CD4-positive, alpha-beta T cell treated with Interleukin-17A for 4 hours (primary cell): Measurements from ENCODE around the gene HS6ST2.

Source experiments
- DNase-seq: peaks from one replicate; pipeline ENCODE4 v3.0.0-alpha.2; 2020; ENCODE audit warnings: mixed read lengths

The HS6ST2 gene

DNA sequence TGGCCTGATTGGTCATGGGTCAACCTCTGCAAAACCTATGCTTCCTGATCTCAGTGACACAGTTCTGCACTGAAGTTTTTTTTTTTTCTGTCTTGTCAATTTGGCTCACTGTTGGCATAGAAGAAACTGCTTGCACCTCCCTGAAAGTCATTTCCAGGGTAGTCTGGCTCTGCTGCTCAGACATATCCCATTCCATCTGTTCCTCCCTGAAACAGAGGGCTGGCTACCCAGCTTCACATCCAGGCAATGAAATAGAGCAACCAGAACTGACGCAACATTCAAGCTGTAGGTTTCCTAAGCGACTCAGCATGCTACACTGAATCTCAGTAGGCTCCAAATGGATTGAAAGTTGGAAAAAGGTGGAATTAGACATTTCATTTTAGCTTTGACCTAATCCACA lies 292.8 kb downstream of the HS6ST2 start:
- no peak for DNase-seq

DNA sequence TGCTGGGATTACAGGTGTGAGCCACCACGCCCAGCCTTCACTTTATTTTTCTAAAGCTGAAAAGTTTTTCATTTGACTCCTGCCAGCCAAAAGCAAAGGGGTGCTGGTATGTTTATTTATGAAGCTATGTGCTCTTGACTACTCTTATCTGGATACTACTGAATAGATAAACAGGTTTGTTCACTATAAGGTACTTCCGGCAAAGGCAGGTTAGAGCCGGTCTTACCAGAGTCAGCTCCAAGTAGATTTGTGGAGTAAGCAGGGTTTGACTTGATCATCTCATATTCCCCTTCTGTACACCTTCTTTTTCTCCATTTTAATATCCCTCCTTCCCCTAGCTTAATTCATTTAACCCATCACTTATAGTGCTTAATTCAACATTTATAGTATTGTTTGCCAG lies 294.2 kb downstream of the HS6ST2 start:
- no peak for DNase-seq

DNA sequence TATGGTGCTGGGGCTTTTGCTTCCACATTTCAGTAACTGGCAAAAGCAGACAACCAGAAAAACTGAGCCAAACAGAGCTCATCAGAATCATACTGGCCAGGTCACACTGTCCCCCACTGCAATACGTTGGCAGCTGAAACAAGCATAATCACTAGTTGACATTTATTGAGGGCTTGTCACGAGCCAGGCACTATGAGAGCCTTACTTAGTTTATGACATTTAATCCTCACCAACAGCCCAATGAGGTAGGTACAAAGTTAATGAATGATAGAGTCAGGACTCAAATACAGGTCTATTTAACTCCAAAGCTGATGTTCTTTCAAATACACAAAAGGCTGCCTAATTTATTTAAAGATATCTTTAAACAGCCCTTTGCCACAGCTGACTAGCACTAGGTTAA lies 295.6 kb downstream of the HS6ST2 start:
- no peak for DNase-seq

DNA sequence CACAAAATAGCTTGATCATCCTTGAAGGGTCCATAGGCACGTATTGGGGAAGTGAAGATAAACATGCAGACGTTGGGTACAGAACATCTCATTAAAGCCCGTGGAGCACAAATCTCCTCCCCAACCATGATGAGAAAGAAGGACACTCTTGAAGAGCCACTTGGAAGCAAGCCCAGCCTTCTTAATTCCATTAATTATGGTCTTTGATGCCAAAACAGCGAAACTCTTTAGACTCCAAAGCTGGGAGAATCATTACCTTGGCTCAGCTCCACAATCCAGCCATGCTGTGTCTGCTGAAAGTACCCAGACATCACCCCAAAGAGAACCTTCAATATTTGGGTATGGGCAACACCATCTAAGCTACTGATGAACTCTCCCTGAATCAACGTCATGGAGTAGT lies 300.6 kb downstream of the HS6ST2 start:
- DNase-seq = no peak

DNA sequence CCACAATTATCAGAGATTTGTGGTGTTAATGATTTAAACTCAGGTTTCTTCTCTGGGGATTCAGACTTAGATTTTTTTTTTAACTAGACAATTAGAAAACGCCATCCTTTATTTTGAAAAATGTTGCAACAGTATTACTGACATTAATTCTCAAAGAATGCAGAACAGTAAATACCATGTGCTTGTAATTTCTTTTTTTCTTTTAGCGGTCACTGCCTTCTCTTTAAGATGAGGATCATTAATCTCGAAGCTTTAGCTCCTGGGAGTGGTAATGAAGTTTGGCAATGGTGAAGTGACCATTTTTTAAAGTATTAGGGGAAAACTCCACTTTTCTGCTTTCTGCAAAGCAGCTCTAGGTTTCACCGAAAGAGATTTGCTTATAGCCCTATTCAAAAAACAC lies 305.6 kb downstream of the HS6ST2 start:
- no peak for DNase-seq

DNA sequence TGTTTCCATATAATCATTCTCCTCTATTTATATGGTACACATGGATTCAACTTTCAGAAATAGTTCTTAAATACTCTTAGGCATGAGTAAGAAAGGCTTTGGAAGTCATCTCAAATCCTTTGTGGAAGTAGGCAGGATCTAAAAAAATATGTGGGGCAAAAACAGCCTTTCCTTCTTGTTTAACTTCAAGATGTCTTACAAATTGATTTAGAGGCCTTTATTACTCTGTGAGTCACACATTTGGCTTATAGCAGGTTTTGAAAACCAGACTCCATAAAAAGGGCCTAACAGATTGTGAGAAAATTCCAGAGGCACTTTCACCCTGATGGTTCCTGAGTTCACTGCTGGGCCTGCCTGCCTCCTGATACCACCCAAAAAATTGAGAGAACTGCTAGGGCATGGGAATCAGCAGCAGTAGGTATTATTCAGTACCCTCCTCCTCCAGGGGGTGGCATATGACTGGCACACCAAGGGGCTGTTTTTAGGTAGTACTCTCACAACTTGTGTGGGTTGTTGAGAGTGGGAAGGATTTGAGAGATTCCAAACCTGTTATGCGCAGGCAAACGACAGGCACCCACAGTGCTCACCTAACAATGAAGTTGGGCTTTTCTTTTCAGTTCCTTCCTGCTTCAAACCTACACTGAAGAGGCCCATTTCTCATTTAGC lies 306.9 kb downstream of the HS6ST2 start:
- no peak for DNase-seq

DNA sequence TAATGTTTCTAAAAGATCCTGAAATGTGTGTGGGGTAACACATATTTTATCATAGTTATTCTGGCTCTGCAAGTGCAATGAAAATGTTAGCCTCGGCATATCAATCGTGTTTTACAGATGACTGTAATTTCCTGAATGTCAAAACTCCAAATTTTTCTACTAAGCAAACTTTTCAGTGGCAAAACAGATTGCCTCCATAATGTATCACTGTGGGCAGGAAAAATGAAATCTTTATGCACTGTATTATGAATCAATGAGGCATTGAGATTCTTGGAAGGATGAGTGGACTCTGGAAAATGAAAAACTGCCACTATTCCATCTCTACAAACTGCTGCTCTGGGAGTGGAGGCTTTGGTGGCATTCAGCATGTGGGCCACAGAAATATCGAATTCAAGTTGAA lies 309.5 kb downstream of the HS6ST2 start:
- DNase-seq = no peak

DNA sequence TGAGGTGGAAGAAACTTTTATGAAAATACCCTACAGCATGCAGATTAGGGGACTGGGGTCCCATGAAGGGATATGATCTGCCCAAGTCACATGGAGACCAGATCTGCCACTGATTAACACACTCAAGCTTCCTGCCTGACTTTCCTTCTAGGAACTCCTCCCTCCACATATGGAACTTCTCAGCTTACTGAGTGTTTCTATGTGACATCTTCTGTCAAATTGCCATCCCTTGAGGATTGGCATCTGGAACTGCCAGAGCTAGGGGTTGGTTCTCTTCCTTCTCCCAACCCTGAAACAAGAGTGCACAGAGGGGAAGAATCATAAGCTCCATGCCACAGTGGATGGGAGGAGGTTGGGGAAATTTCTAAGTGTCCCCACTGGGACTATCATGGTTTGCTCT lies 319.0 kb downstream of the HS6ST2 start:
- DNase-seq = no peak

DNA sequence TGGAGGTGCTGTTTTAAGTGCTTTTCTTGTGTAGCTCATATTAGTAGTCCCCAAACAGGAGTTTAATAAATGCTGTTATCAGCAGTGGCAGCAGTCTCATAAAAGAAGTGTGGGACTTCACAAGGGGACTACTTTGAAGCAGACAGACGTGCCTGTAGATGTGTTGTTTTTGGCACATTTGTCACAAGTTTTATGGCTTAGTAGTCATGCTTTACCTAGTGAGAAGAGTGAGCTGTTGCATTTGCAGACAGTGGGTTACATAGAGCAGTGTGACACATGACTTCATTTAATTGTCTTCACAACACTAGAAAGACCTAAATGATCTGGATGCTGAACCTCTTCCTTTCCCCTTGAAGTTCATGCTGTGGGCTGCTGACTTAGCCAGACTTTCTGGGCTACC lies 320.1 kb downstream of the HS6ST2 start:
- DNase-seq = no peak

DNA sequence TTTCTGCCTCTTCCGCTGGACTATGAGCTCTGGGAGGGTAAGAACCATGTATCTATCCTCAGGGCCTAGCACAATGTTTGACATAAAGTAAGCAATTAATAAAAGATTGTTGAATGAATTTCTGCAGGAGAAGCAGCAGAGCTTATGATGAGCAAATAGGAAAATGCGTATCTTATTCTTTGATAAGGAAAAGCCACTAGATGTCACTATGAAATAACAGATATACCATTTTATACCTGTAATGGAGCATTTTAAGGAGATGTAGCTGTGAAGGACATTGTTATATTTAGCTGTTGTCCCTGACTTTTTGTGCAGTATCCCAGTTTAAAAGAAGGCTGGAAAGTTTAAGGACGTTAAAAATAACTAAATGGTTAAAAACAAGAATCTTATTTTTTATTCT lies 322.3 kb downstream of the HS6ST2 start:
- DNase-seq = no peak

DNA sequence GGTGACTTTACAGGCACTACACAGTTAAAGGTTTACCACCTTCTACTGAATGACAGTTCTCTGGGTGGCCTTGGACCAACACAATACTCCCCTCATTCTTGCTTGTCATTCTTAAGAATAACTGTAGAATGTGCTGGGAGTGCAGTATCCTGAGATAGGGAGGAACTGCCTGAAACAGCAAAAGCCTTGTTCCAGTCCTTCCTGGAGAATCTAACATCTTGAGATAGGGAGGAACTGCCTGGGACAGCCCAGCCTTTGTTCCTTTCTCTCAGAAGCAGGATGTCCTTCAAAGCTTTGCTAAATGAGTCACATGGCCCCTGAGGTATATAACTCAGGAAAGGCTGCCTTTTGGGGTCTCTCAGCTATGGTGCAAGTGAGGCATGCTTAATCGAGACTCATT lies 323.9 kb downstream of the HS6ST2 start:
- no peak for DNase-seq

DNA sequence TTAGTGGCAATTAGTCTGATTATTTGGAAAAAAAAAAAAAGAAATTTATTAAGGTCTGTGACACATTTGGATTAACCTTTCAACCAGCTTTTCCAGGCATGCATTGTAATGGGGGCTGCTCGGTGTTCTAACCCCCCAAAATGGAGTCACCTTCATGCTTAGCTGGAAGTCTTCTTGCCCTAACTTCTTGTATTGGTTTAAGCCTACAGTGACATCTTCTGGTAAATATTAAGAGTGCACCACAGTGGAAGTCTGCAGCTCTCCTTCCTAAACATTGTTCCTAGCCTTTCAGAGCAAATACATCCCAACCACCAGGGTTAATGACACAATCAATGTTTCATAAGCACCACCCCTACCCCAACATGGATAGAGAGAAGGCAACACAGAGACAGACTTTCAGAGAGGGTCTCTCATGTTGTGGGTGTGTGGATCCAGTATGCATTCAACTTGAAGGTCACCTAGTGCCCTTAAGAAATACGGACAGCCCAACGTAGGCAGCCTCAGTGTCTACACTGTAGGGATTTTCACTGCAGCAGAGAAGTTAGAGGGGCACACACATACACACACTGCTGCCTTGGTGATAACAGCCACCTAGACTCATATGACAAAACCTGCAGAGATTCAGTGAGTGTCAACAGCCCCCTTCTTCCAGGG lies 326.7 kb downstream of the HS6ST2 start:
- no peak for DNase-seq

DNA sequence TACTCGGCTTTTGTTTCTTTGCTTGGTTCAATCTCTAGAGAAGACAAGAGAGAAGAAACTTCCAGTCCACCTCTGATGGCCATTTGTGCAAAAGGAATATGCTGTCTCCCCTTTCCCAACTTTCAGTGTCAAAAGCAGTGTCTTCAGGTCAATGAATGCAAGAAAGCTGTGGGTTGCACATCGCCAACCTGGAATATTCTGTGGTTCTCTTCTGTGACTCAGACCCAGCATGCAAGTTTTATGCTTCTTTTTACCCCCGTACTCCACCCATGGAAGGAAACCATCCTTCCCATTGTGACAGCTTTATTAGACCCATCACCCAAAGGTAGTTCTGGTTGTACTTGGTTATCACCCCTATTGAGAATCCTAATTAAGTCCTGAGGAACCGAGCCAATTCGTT lies 334.0 kb downstream of the HS6ST2 start:
- DNase-seq = no peak

DNA sequence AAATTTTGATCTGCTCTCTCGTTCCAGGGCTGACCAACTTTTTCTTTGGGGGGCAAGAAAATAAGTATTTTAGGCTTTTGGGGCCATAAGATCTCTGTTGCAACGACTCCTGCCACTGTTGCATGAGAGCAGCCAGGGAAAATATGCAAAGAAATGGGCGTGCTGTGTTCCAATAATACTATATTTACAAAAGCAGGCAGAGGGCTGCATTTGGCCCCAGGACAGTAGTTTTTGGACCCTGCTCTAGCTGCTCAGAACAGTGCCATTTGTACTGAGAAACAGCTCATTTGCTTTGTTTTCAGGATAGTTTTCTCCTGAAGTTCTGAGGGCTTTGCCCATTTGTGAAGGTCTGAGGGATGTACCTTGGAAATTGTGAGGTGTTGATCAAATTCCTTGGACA lies 334.5 kb downstream of the HS6ST2 start:
- no peak for DNase-seq

DNA sequence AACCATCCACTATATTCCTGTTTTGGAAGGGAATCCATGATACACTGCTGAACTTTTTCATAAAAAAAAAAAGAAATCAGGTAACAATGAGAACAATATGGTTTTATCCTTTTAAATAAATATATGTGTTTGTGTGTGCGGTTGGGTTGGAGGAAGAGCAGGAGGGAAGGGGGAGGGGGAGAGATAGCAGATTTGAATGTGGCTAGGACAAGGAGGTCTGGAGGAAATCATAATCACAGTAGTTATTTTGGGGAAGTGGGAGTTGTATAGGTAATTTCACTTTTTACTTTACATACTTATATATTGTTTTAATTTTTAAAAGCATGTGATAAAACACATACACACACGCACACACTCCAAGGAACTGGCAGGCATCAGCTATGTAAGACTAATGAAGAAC lies 335.1 kb downstream of the HS6ST2 start:
- DNase-seq = no peak

DNA sequence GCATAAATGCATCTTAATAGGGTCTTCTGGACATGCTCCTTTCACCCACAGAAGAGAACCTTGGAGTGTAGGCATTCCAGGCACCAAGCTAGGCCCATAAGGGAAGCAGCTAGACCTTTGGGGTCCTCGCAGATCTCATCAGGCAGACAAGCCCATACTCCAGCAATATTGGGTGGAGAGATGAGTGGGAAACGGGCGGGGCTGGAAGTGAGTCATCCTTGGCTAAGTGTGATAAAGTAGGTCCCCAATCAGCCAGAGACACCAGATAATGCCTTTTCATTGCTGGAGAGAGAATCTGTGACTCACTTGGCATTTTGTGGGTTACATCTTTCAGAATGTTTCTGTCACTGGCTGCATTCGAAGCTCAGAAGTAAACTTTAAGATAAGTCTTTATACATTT lies 336.3 kb downstream of the HS6ST2 start:
- DNase-seq = peak; percentile 21

DNA sequence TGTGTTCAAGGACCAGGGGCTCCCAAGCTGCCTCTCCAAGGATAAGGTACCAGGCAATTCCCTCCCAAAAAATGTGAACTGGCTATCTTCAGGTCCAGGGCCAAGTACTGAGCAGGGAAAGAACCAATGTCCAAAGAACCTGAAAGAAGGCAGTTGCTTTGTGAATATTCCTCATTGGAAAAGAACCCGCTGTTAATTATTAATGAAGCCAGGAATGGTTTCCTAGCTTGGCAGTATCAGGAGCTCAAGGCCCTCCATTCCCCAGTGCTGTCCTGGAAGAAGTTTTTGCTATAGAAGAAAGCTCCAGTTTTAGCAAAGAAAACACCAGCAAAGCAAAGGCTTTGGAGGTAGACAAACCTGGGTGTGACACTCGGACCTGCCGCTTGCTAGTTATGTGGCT lies 339.6 kb downstream of the HS6ST2 start:
- DNase-seq = no peak

DNA sequence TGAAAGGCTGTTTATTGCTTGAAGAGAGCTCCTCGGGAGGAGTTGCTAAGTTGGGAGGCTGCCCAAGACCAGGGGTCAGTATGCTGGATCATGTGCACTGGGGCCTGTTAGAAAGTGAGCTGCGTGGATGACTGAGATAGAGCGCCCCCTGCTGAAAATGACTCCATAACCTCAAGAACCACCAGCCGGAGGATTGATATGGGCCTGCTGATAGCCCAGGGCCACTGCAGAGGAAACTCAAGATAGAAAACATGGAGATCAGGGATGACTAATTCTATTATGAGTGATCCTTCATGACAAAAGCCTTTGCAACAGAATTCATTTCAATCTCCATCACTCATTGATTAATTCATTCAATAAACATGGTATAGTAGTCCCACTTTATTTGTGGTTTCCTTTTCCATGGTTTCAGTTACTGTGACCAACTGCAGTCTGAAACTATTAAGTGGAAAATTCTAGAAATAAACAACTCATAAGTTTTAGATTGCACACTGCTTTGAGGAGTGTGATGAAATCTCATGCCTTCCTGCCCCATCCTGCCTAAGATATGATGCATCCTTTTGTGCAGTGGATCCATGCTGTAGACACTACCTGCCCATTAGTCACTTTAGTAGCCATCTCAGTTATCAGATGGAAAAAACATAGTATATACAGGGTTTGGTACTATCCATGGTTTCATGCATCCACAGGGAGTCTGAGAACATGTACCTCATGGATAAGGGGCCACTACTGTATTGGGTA lies 342.9 kb downstream of the HS6ST2 start:
- peak; percentile 67 for DNase-seq

DNA sequence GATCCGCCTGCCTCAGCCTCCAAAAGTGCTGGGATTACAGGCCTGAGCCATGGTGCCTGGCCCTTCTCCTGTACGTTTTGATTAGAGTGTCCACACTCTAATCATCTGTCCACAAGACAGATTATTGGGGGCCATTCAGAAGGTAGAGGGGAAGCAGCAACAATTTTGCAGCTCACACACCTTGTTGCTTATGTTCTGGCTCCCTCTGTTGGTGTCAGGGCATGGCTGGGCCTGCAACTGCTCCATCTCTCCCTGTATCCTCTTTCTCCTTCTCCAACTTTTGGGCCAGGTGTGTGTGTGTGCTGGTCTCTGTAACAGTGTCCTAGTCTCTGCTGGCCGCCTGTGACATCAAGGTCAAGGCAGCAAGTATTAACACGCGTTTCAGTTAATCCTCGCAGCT lies 344.1 kb downstream of the HS6ST2 start:
- no peak for DNase-seq

DNA sequence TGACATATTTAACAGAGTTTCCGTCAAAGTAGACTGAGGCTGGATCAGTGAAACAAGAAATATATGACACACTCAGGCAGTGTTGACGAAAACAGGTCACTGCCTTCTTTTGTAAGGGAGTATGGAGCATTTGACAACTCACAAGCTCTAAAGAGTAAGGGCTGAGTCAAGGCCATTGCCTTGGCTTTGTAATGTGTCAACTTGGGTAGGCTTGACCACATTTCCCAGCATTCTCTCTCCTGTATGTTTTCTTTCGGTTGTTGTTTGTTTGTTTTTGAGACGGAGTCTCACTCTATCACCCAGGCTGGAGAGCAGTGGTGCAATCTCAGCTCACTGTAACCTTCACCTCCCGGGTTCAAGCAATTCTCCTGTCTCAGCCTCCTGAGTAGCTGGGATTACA lies 344.6 kb downstream of the HS6ST2 start:
- DNase-seq = no peak

DNA sequence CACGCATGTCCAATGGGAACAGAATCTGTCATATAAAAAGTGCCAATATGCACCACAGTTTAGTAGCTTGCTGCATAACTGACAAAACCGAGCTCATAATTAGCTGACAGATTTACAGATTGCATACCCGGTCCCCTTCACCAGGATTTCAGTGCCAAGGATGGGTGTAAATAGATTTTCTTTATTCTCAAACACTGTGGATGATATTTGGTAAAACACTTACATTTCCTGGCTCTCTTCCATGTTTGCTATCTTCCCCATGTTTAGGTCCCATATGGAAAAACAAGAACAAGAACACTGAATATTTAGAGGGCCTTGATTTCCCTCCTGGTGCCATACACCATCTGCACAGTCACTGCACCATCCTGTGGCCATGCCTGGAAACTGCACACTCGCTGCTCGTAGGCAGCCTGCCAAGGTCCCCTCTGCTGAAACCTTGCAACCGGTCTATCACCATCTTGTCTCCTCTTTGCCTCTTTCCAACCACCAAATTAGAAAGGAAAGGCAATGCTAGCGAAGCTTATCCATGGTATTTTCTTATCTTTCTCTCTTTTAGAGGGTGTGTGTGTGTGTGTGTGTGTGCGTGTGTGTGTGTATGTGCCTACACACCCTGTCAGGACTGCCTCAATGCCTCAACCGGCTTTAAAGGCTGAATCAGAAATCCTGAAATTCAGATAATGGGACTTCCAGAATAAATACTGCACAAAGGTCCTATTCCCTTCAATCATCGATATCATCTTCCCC lies 345.4 kb downstream of the HS6ST2 start:
- DNase-seq = peak; percentile 50

DNA sequence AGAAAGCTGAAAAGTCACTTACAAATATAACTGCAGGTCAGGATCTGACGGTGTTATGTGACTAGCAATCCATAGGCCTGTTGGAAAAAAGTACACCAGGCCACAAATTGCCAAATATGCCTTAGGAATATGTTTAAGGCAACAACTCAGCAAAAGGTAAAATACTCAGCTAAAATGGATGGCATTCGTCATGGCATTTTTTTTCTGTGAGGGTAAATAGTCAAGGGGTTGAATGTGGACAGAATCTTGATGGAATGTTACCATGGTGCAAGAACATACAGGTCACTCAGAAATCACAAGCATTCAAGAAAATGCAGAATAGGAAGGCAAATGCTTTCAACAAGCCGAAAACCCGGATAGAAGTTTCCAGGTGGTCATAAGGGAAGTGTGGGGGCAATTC lies 347.9 kb downstream of the HS6ST2 start:
- no peak for DNase-seq

DNA sequence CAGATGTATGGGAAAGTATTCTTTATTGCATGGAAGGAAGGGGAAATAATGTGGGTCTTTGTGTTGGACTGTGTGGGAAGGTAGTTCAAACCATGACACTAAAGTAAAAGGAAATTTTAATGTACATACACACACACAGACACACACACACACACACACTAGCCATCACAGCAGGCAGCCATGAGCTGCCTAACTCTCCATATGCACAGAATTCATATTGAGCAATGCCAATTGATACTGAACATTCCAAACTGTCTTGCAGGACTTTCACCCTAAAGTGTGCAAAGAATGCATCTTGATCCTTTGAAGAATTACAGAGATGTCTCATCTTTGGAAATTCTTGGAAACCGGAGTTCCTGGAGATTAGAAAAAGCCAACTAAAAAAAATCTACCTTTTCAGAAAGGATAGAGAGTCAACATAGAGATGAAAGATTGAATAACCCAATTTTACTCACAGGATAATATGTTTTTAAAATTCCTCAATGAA lies 349.0 kb downstream of the HS6ST2 start:
- DNase-seq = no peak
